GOT3 (cell line): ENCODE data around the gene IFITM1.
"Not testable (repeated sequence)": the region's sequence is repeated elsewhere in the genome, so short reads cannot be mapped to it uniquely, and the experiment has no call there.

ENCODE experiments used
- DNase-seq: peaks from one replicate; lab custom pipeline; 2025; ENCODE audit warnings: mixed read lengths; lab: John Stamatoyannopoulos, UW

Gene IFITM1

GRCh38 chr11:313787-314553 is at the start of gene IFITM1:
Gene IFITM1, plus strand, starts transcription at chr11:314040. Its CDS starts 131 bp downstream, at chr11:314171.
- DNase-seq, result no peak

- no peak for DNase-seq
These were observed 47.0 kb upstream of the IFITM1 start for GRCh38 chr11:266676-267439.

GRCh38 chr11:267491-267994 is 46.3 kb upstream of the IFITM1 start:
- DNase-seq, result no peak

- DNase-seq, result not testable (repeated sequence)
These were observed 45.1 kb upstream of the IFITM1 start for GRCh38 chr11:268716-269145.

- no peak for DNase-seq
These were observed 44.5 kb upstream of the IFITM1 start for GRCh38 chr11:269146-269890.

GRCh38 chr11:270451-271318 is 43.2 kb upstream of the IFITM1 start:
- DNase-seq, result no peak

- DNase-seq, result no peak
These were observed 42.5 kb upstream of the IFITM1 start for GRCh38 chr11:271319-271715.

GRCh38 chr11:272195-272930 is 41.5 kb upstream of the IFITM1 start:
- no peak for DNase-seq

- no peak for DNase-seq
These were observed 41.0 kb upstream of the IFITM1 start for GRCh38 chr11:272931-273198.

GRCh38 chr11:276219-276618 is 37.6 kb upstream of the IFITM1 start:
- no peak for DNase-seq

- no peak for DNase-seq
These were observed 35.6 kb upstream of the IFITM1 start, which contains the start of gene NLRP6 for GRCh38 chr11:278001-278951. Gene NLRP6, plus strand, starts transcription at chr11:278407. Its CDS starts 163 bp downstream, at chr11:278570.

GRCh38 chr11:279040-279965 is 34.5 kb upstream of the IFITM1 start:
- DNase-seq, result no peak

- no peak for DNase-seq
These were observed 33.7 kb upstream of the IFITM1 start for GRCh38 chr11:279966-280705.

- DNase-seq, result no peak
These were observed 32.9 kb upstream of the IFITM1 start for GRCh38 chr11:280706-281485.

- no peak for DNase-seq
These were observed 32.2 kb upstream of the IFITM1 start for GRCh38 chr11:281486-282161.

- no peak for DNase-seq
These were observed 31.7 kb upstream of the IFITM1 start for GRCh38 chr11:282171-282570.
